Mesodermal cell (in vitro differentiated cells): ENCODE results near the gene KIF25.

Experiments used
- H3K27ac ChIP-seq: 2 replicates; pipeline ENCODE4 v1.7.0; 2013; ENCODE audit warnings: mild to moderate bottlenecking, low read depth, low read length, moderate library complexity; ENCODE audit not compliant: severe bottlenecking
- H3K36me3 ChIP-seq: 2 replicates; pipeline ENCODE4 v1.7.1; 2013; ENCODE audit warnings: mild to moderate bottlenecking, low read length, moderate library complexity; ENCODE audit not compliant: control insufficient read depth, insufficient read depth
- H3K4me1 ChIP-seq: one replicate; pipeline ENCODE4 v1.7.1; 2013; ENCODE audit warnings: mild to moderate bottlenecking, low read length; ENCODE audit not compliant: insufficient read depth, control insufficient read depth, poor library complexity, severe bottlenecking
- H3K4me3 ChIP-seq: 2 replicates; pipeline ENCODE4 v1.7.0; 2013; ENCODE audit warnings: low read length, control low read depth, mild to moderate bottlenecking; ENCODE audit not compliant: insufficient read depth, poor library complexity, severe bottlenecking; ENCODE audit errors: extremely low read depth
- H3K9me3 ChIP-seq: 2 replicates; pipeline ENCODE4 v1.7.1; 2013; ENCODE audit warnings: mild to moderate bottlenecking, low read length, moderate library complexity; ENCODE audit not compliant: control insufficient read depth
- WGBS, 2 experiments: methylation state at CpG; one replicate each; pipeline ENCODE4 v1.1.5; 2013; ENCODE audit warnings: missing lambda C conversion rate in 2 of 2; ENCODE audit not compliant: insufficient coverage in 2 of 2; 5-methylcytosine and 5-hydroxymethylcytosine counted together

KIF25 gene

GRCh38 chr6:168038576-168039140 is 41.2 kb downstream of the KIF25 start:
- WGBS, 2 experiments: 92 to 97% methylated on average over 12 of the region's 13 CpGs
- H3K4me1 ChIP-seq: peaks cover 17% of the 10 kb centered on the region
- no peak overlapping the region for H3K4me3 ChIP-seq
- H3K27ac ChIP-seq: no peak overlapping the region
- H3K36me3 ChIP-seq: no peaks in the 10 kb centered on the region
- H3K9me3 ChIP-seq: peaks cover 51% of the 10 kb centered on the region

DNA sequence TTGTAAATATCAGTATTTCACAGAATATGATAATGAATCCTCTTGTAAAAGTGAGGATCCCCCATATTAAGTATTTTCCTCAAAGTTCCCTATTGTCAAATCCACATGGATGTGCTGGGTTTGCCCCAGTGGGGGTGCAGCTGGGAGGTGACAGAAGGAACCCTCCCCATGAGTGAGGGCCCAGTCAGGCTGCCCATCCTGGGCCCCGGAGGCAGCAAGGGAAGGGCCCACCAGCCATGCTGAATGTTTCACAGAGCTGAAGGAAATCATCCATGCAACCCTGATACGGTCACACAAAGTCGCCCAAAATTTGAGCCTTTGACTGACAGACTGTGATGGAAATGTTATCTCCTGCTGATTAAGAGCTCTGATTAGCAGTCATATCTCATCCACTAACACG is 41.8 kb downstream of the KIF25 start:
- Histone ChIP-seq H3K27ac (no peak overlapping the region), H3K4me1 (peaks cover 17% of the 10 kb centered on the region), H3K36me3 (no peaks in the 10 kb centered on the region), H3K4me3 (no peak overlapping the region), H3K9me3 (peaks cover 51% of the 10 kb centered on the region)
- WGBS, 2 experiments: 100% methylated on average over 2 to 3 of the region's 4 CpGs

DNA sequence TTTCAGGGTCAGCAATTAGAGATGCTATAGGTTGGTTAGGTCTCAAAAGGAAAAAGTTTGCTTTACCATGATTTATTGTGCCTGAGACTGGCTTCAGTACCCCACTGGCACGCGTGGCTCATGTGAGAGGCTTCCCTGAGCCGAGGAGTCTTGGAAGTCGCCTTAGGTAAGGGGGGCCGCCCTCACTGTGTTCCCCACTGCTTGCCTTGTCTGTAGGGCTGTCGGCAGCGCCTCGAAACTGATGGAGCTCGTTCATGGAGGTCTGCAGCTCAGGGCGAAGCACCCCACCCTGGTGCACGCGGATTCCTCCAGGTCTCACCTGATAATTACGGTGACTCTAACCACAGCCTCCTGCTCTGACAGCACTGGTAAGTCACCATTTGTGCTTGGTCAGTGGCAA is 42.4 kb downstream of the KIF25 start:
- Histone ChIP-seq H3K4me3 (no peak overlapping the region), H3K36me3 (no peaks in the 10 kb centered on the region), H3K9me3 (peaks cover 45% of the 10 kb centered on the region), H3K4me1 (peaks cover 17% of the 10 kb centered on the region), H3K27ac (no peak overlapping the region)
- WGBS, 2 experiments: 80 to 88% methylated on average over 13 of the region's 13 CpGs

DNA sequence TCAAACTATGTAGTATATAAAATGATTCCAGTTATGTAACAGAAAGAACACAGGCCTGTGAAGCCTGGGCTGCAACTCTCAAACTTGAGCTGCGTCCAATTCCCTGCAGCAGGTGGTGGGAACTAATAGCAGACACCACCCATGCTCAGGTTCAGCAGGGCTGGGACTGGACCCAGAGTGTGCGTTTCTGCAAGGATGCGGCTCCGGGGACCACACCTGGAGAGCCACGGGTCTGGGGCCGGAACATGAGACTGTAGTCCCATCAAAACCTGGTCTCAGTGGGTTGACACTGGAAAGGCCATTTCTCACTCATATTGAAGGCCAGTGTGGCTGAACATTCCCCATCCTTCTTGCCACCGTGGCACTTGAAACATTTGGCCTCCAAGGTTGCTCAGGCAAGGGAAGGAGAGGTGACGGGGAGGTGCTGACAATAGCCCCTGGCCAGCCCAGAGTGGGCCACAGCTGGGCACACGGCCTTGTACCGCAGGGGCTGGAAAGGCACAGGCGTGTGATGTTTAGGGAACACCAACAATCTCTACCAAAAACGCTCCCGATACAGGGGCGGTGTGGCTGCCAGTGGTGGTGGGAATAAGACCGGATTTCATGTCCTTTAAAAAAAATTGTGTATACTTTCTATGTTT is 43.5 kb downstream of the KIF25 start:
- H3K36me3 ChIP-seq: no peaks in the 10 kb centered on the region
- H3K27ac ChIP-seq: no peak overlapping the region
- WGBS, 2 experiments: 94 to 95% methylated on average over 10 of the region's 15 CpGs
- H3K9me3 ChIP-seq: peaks cover 44% of the 10 kb centered on the region
- peaks cover 14% of the 10 kb centered on the region for H3K4me1 ChIP-seq
- H3K4me3 ChIP-seq: no peak overlapping the region

GRCh38 chr6:168041928-168042327 is 44.5 kb downstream of the KIF25 start:
- Histone ChIP-seq H3K4me1 (peaks cover 7% of the 10 kb centered on the region), H3K9me3 (peaks cover 44% of the 10 kb centered on the region), H3K4me3 (no peak overlapping the region), H3K36me3 (no peaks in the 10 kb centered on the region), H3K27ac (no peak overlapping the region)
- 80 to 92% methylated on average over 9 to 15 of the region's 15 CpGs for WGBS, 2 experiments

- WGBS, 2 experiments: 93 to 95% methylated on average over 27 to 29 of the region's 29 CpGs
- H3K4me1 ChIP-seq: peaks cover 3% of the 10 kb centered on the region
Measured at GRCh38 chr6:168042426-168043192, 45.1 kb downstream of the KIF25 start.

GRCh38 chr6:168043193-168043847 is 45.8 kb downstream of the KIF25 start:
- Histone ChIP-seq H3K4me1 (peaks cover 3% of the 10 kb centered on the region), H3K27ac (no peak overlapping the region), H3K36me3 (no peaks in the 10 kb centered on the region), H3K9me3 (peaks cover 31% of the 10 kb centered on the region), H3K4me3 (no peak overlapping the region)
- WGBS, 2 experiments: 90 to 94% methylated on average over 12 to 14 of the region's 17 CpGs

More at GRCh38 chr6:168042426-168043192, 45.1 kb downstream of the KIF25 start:
- Histone ChIP-seq H3K4me3 (no peak overlapping the region), H3K27ac (no peak overlapping the region), H3K9me3 (peaks cover 38% of the 10 kb centered on the region), H3K36me3 (no peaks in the 10 kb centered on the region)

DNA sequence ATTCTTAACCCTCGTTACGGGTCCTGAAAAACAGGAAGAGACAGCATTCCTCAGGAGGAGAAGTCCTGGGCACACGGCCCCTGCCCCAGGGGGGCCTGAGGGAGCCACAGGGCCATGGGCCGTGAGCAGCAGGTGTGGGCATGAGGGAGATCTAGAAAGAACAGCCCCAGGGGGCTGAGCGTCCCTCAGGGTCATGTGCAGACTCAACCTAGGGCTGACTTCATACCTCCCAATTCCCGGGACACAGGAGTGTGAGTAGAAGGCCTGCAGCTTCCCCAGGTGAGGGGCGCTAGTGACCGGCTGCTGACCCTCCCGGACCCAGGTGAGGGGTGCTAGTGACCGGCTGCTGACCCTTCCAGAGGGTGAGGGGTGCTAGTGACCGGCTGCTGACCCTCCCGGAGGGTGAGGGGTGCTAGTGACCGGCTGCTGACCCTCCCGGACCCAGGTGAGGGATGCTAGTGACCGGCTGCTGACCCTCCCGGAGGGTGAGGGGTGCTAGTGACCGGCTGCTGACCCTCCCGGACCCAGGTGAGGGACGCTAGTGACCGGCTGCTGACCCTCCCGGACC is 46.5 kb downstream of the KIF25 start:
- Histone ChIP-seq H3K36me3 (no peaks in the 10 kb centered on the region), H3K9me3 (peaks cover 27% of the 10 kb centered on the region), H3K4me1 (peaks cover 3% of the 10 kb centered on the region), H3K4me3 (no peak overlapping the region), H3K27ac (no peak overlapping the region)
- 92% methylated on average over 4 to 13 of the region's 21 CpGs for WGBS, 2 experiments

- H3K9me3 ChIP-seq: peaks cover 21% of the 10 kb centered on the region
- H3K36me3 ChIP-seq: no peaks in the 10 kb centered on the region
- H3K27ac ChIP-seq: no peak overlapping the region
- H3K4me1 ChIP-seq: peaks cover 3% of the 10 kb centered on the region
- WGBS, 2 experiments: 94 to 96% methylated on average over 22 to 26 of the region's 28 CpGs
- H3K4me3 ChIP-seq: no peak overlapping the region
Measured at GRCh38 chr6:168044521-168045130, 47.2 kb downstream of the KIF25 start.

DNA sequence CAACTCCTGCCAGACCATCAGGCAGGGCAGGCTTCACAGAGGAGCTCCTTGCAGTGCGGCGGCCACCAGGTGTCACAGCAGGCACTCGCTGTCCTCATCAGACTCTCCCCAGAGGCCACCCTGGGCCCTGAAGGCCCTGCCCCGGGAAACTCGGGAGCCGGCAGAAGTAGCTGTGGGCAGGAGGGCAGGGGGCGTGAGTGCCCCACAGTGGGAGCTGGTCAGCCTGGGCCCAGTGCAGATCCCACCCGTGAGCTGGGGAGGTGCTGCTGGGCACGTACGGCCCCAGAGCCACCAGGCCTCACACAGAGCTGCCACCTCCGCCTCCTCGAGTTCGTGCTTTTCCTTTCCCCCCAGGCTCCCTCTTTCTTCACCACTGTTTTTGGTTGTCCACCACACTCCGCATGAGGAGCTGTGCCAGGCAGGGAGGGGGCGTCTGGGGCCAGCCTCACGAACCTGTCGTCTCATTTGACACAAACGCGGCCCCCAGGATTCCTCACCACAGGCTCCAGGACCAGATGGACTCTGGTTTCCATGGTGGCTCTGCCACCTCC is 47.7 kb downstream of the KIF25 start:
- Histone ChIP-seq H3K4me3 (no peak overlapping the region), H3K9me3 (peaks cover 15% of the 10 kb centered on the region), H3K36me3 (no peaks in the 10 kb centered on the region), H3K27ac (no peak overlapping the region), H3K4me1 (peaks cover 7% of the 10 kb centered on the region)
- 90 to 93% methylated on average over 13 to 15 of the region's 19 CpGs for WGBS, 2 experiments
